Stimulated activated memory B cell treated with anti-CD40 and anti-IgM and Interleukin-4, amounts not matched to agents 10 μg/mL and 1 μg/mL and 100 μg/mL, for 72 hours (primary cell): ENCODE results near the gene ECT2L.

Source experiments
- ATAC-seq: fragments of 150-1000 bp; cut with Tn5 transposase; 2 replicates; pipeline ENCODE4 v1.10.0; 2021
- H3K27ac Mint-ChIP-seq: one replicate; pipeline ENCODE4 v1.8.0; 2022; ENCODE audit warnings: mild to moderate bottlenecking, mixed read lengths
- H3K27me3 Mint-ChIP-seq: one replicate; pipeline ENCODE4 v1.8.0; 2022; ENCODE audit warnings: mixed read lengths
- H3K36me3 Mint-ChIP-seq: one replicate; pipeline ENCODE4 v1.8.0; 2022; ENCODE audit warnings: mixed read lengths
- H3K4me1 Mint-ChIP-seq: one replicate; pipeline ENCODE4 v1.8.0; 2022; ENCODE audit warnings: mixed read lengths
- H3K4me3 Mint-ChIP-seq: one replicate; pipeline ENCODE4 v1.8.0; 2022; ENCODE audit warnings: mild to moderate bottlenecking, moderate library complexity, mixed read lengths
- H3K9me3 Mint-ChIP-seq: one replicate; pipeline ENCODE4 v1.8.0; 2022; ENCODE audit warnings: mixed read lengths

ECT2L gene

GRCh38 chr6:138787138-138787537 is 8.7 kb upstream of the ECT2L start:
- Mint-ChIP-seq H3K4me3 (no peak overlapping the region), H3K9me3 (no peaks in the 10 kb centered on the region), H3K36me3 (peaks cover 55% of the 10 kb centered on the region), H3K27me3 (no peaks in the 10 kb centered on the region), H3K4me1 (no peaks in the 10 kb centered on the region), H3K27ac (no peak overlapping the region)
- ATAC-seq = no peak

DNA sequence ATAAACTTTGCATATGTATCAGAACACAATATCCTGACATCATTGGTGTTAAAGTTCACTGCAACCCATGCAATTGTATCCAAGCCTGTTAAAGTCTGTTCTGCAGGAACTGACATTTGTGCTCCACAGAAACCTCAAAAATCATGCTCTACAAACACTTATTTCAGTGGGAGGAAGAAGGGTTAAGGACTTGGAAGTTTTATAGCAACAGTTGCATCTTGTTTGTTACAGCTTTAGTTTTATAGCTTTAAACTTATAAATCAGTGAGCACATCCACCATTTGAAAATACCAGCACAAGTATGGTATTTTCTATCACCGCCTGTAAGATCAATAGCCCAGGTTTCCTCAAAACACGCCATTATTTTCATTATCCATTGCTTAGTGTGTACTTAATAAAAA is 884 bp downstream of the ECT2L start:
- Mint-ChIP-seq H3K27ac (no peak overlapping the region), H3K27me3 (no peaks in the 10 kb centered on the region), H3K36me3 (peaks cover 22% of the 10 kb centered on the region), H3K9me3 (no peaks in the 10 kb centered on the region), H3K4me3 (no peak overlapping the region), H3K4me1 (no peaks in the 10 kb centered on the region)
- ATAC-seq = no peak

DNA sequence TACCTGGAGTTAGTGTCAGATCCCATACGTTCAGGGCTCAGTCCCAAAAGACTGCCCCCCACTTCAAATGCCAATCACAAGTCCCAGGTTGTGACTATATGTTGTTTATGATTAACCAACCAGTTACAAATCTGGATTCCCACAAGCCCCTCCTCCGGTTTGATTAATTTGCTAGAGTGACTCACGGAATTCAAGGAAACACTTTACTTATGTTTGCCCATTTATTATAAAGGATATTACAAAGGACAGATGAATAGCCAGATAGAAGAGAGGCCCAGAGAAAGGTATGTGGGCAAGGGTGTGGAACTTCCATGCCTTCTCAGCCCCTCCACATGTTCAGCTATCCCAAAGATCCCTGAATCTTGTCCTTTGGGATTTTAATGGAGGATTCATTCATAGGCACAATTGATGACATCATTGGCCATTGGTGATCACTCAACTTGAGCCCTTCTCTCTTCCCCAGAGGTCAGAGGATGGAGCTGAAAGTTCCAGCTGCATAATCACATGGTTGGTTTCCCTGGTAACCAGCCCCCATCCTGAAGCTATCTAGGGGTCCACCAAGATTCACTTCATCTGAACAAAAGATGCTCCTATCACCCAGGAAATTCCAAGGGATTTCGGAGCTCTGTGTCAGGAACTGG is 2.0 kb downstream of the ECT2L start:
- Mint-ChIP-seq H3K9me3 (no peaks in the 10 kb centered on the region), H3K4me1 (no peaks in the 10 kb centered on the region), H3K4me3 (no peak overlapping the region), H3K27ac (no peak overlapping the region), H3K27me3 (no peaks in the 10 kb centered on the region), H3K36me3 (peaks cover 14% of the 10 kb centered on the region)
- no peak for ATAC-seq

DNA sequence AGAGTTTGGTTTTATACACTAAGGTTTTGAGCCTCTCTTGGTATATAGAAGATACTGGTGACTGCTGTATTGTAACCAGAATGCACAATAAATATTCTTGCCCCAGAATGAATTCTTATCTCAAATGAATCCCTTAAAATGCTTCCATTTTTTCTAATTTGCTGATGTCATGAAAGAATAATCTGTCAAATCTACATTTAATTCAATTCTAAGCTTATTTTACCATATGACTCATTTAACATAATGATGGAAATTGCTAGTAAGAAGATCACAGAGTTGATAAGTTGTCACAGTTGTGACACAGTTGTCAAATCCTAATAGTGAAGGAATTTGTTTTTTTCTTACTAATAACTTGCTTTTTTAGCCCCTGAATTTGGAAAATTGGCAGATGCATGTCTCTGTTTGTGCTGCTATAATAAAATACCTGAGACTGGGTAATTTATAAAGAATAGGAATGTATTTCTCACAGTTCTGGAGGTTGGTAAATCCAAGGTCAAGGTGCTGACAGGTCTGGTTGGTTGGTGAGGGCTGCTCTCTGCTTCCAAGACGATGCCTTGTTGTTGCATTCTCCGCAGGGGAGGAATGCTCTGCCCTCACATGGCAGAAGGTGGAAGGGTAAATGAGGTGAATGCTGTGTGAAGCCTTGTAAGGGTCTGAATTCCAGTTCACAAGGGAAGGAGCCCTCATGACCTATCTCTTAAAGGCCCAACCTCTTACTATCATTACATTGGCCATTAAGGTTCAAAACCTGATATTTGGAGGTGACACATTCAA is 4.7 kb downstream of the ECT2L start:
- H3K4me1 Mint-ChIP-seq = no peaks in the 10 kb centered on the region
- peaks cover 14% of the 10 kb centered on the region for H3K27me3 Mint-ChIP-seq
- ATAC-seq = no peak
- no peaks in the 10 kb centered on the region for H3K9me3 Mint-ChIP-seq
- no peak overlapping the region for H3K27ac Mint-ChIP-seq
- H3K4me3 Mint-ChIP-seq = no peak overlapping the region
- no peaks in the 10 kb centered on the region for H3K36me3 Mint-ChIP-seq

- Mint-ChIP-seq H3K4me3 (no peak overlapping the region), H3K27ac (no peak overlapping the region), H3K4me1 (peaks cover 12% of the 10 kb centered on the region), H3K27me3 (peaks cover 15% of the 10 kb centered on the region), H3K36me3 (no peaks in the 10 kb centered on the region), H3K9me3 (no peaks in the 10 kb centered on the region)
- ATAC-seq = no peak
Observed at GRCh38 chr6:138803331-138803730, 7.4 kb downstream of the ECT2L start.

DNA sequence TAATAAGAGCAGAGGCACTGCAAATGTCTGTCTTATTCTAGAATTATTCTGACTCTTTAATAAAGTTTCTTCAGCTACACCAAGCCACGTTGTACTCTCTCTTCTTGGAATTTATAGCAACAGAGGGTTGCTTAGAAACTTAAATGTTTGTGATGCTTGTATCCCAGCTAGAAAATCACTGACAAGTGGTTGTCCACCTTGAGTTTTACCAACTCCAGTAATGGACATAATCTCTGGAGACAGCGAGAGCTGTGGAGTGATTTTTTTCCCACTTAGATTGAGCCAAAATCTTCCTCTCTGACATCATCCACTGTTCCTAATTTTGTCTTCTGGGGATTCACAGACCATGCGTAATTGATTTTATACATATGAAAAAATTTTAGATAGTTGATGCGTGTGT is 8.0 kb downstream of the ECT2L start:
- peaks cover 15% of the 10 kb centered on the region for H3K27me3 Mint-ChIP-seq
- peaks cover 12% of the 10 kb centered on the region for H3K4me1 Mint-ChIP-seq
- H3K4me3 Mint-ChIP-seq = no peak overlapping the region
- no peaks in the 10 kb centered on the region for H3K9me3 Mint-ChIP-seq
- H3K36me3 Mint-ChIP-seq = no peaks in the 10 kb centered on the region
- H3K27ac Mint-ChIP-seq = no peak overlapping the region
- ATAC-seq = no peak

GRCh38 chr6:138805016-138805765 is 9.3 kb downstream of the ECT2L start:
- no peaks in the 10 kb centered on the region for H3K9me3 Mint-ChIP-seq
- H3K27me3 Mint-ChIP-seq = peaks cover 15% of the 10 kb centered on the region
- no peak overlapping the region for H3K4me3 Mint-ChIP-seq
- H3K27ac Mint-ChIP-seq = no peak overlapping the region
- peaks cover 12% of the 10 kb centered on the region for H3K4me1 Mint-ChIP-seq
- H3K36me3 Mint-ChIP-seq = no peaks in the 10 kb centered on the region
- no peak for ATAC-seq

DNA sequence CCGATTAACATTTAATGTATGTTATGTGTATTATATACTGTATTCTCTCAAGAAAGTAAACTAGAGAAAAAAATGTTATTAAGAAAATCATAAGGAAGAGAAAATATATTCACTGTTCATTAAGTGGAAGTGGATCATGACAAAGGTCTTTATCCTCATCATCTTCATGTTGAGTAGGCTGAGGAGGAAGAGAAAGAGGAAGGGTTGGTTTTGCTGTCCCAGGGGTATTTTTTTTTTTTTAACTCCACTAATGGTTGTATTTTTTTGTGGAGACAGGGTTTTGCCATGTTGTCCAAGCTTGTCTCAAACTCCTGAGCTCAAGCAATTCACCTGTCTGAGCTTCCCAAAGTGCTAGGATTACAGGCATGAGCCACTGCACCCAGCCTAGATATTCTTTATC is 11.0 kb downstream of the ECT2L start:
- ATAC-seq = no peak
- Mint-ChIP-seq H3K4me1 (peaks cover 12% of the 10 kb centered on the region), H3K27me3 (peaks cover 15% of the 10 kb centered on the region), H3K4me3 (no peak overlapping the region), H3K27ac (no peak overlapping the region), H3K36me3 (no peaks in the 10 kb centered on the region), H3K9me3 (no peaks in the 10 kb centered on the region)

DNA sequence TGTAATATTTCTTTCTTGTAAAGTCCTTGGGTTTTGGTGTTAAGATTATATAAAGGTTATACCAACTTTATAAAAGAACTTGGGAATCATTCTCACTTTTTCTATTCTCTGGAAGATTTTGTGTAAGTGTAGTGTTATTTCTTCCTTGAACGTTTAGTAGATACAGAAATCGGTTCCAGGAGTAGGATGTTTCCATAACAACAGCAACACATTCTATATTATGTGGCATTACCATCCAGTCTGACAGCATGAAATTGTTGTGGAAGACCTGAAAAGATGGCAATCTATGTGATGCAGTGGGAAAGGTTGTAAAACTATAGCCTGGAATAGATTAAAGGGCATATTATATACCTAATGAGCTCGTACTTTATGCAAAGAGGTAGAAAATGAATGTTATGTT is 13.8 kb downstream of the ECT2L start:
- Mint-ChIP-seq H3K36me3 (no peaks in the 10 kb centered on the region), H3K27ac (no peak overlapping the region), H3K9me3 (no peaks in the 10 kb centered on the region), H3K4me3 (no peak overlapping the region), H3K4me1 (peaks cover 12% of the 10 kb centered on the region), H3K27me3 (peaks cover 10% of the 10 kb centered on the region)
- ATAC-seq = no peak

DNA sequence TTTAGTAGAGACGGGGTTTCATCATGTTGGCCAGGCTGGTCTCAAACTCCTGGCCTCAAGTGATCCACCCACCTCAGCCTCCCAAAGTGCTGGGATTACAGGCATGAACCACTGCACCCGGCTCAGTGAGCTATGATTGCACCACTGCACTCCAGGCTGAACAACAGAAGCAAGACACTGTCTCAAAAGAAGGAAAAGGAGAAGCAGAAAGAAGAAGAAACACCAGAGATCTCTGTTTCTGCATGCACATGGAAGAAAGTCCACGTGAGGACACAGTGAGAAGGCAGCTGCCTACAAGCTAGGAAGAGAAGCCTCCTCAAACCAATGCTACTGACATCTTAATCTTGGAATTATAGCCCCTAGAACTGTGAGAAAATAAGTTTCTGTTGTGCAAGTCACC is 16.0 kb downstream of the ECT2L start:
- peaks cover 22% of the 10 kb centered on the region for H3K4me1 Mint-ChIP-seq
- no peak overlapping the region for H3K4me3 Mint-ChIP-seq
- H3K27ac Mint-ChIP-seq = no peak overlapping the region
- no peak for ATAC-seq
- no peaks in the 10 kb centered on the region for H3K27me3 Mint-ChIP-seq
- no peaks in the 10 kb centered on the region for H3K36me3 Mint-ChIP-seq
- no peaks in the 10 kb centered on the region for H3K9me3 Mint-ChIP-seq

- no peak overlapping the region for H3K27ac Mint-ChIP-seq
- H3K4me1 Mint-ChIP-seq = peaks cover 33% of the 10 kb centered on the region
- no peaks in the 10 kb centered on the region for H3K9me3 Mint-ChIP-seq
- no peaks in the 10 kb centered on the region for H3K27me3 Mint-ChIP-seq
- ATAC-seq = no peak
- H3K36me3 Mint-ChIP-seq = no peaks in the 10 kb centered on the region
- no peak overlapping the region for H3K4me3 Mint-ChIP-seq
Observed at GRCh38 chr6:138814179-138814834, 18.4 kb downstream of the ECT2L start.

- ATAC-seq = no peak
- H3K4me3 Mint-ChIP-seq = no peak overlapping the region
- no peaks in the 10 kb centered on the region for H3K9me3 Mint-ChIP-seq
- H3K36me3 Mint-ChIP-seq = no peaks in the 10 kb centered on the region
- H3K27me3 Mint-ChIP-seq = no peaks in the 10 kb centered on the region
- peak overlapping the region; percentile 94 for H3K27ac Mint-ChIP-seq
- peaks cover 42% of the 10 kb centered on the region for H3K4me1 Mint-ChIP-seq
Observed at GRCh38 chr6:138815221-138815620, 19.3 kb downstream of the ECT2L start.

DNA sequence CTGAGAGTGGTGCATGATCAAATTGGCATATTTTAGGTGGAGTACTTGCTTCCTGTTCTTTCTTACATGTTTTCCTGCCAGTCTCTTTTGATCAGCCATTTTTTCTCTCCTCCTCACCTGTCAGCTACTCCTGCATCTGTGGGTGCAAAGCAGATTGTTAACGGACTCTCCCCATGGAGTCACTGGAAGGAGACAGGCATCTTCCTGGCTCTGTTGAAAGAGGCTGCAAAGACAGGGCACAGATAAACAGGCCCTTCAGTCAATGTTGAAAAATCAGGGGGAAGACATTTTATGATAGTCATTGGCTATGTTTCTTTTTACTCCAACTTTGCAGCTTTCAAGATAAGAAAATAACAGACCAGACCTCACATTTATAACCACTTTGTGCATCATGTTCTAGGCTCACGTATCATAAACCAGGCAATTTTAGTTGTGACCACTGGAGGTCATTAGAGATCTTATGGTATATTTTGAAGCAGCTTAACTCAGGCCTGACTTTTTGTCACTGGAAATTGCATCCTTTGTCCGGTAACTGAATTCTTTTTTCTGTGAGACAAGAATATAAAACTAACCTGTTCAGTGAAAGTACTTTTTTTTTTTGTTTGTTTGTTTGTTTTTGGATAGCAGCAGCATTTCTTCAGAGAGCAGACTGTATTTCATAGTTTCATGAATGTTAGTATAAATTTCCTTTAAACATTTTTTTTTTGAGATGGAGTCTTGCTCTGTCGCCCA is 20.1 kb downstream of the ECT2L start:
- ATAC-seq = no peak
- Mint-ChIP-seq H3K9me3 (no peaks in the 10 kb centered on the region), H3K27me3 (no peaks in the 10 kb centered on the region), H3K4me3 (no peak overlapping the region), H3K36me3 (no peaks in the 10 kb centered on the region), H3K27ac (peak overlapping the region; percentile 94), H3K4me1 (peaks cover 49% of the 10 kb centered on the region)

GRCh38 chr6:138817799-138818198 is 21.9 kb downstream of the ECT2L start:
- no peaks in the 10 kb centered on the region for H3K36me3 Mint-ChIP-seq
- H3K27ac Mint-ChIP-seq = peak overlapping the region; percentile 94
- H3K4me1 Mint-ChIP-seq = peaks cover 55% of the 10 kb centered on the region
- H3K9me3 Mint-ChIP-seq = no peaks in the 10 kb centered on the region
- peak; percentile 82 for ATAC-seq
- H3K4me3 Mint-ChIP-seq = peak overlapping the region; percentile 50
- H3K27me3 Mint-ChIP-seq = no peaks in the 10 kb centered on the region
